ENCODE measurements around the gene PTPRG. TPM values are rescaled to one million over a fixed set of nuclear protein-coding genes. Genes with fewer than 3 reads are reported as not detected.

Gene PTPRG
- total RNA-seq, 1 experiment from 2014 or later, result 0.74 TPM

DNA sequence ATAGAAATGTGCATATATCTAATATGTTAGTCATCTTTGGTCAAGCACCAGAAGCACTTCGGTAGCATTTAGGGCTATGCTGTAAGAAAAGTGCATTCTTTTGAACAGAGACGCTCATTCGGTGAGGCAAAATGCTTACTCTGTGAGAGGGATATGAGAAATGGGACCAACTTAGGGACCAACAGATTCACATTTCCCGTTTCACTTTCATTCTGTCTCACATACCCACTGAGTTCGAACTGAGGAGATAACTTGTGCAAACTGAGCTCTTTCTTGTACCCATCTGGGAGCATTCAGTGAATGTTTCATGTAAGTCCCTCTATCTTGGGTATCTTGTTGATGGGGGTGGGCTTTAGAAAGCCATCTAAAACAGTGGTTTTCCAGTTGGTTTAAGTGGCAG, 676.6 kb downstream of the PTPRG start:
- Histone ChIP-seq H3K36me3 (ENCODE audit: control insufficient read depth, insufficient read depth, low read length) (no peaks in the 10 kb centered on the region), H3K4me1 (ENCODE audit: control insufficient read depth, insufficient read depth, low read length) (no peaks in the 10 kb centered on the region), H3K27ac (ENCODE audit: low read length) (no peak overlapping the region), H3K9me3 (ENCODE audit: control insufficient read depth, insufficient read depth, low read depth, low read length) (no peaks in the 10 kb centered on the region), H3K27me3 (ENCODE audit: control insufficient read depth, insufficient read depth, low read length) (no peaks in the 10 kb centered on the region), H3K4me3 (ENCODE audit: low read depth in 2 of 2, low read length in 2 of 2) (no peak overlapping the region)
- ChIA-PET CTCF (no interaction called here), POLR2A (no interaction called here)
- BruUV-seq (replicated peaks), result no TSS peak
- DNase-seq (ENCODE audit: low read depth, low spot score) (no peak), ATAC-seq (no peak)
- in situ Hi-C loops (cut with HindIII; ENCODE audit: low pct_unique_long_range_greater_than_20kb, low sequenced_read_pairs) (no loop called here), intact Hi-C loops (cut with micrococcal nuclease; ENCODE audit: unreplicated experiment) (no loop called here)
- TF ChIP-seq SIN3A (IDR thresholded peaks at IDR 0.05; ENCODE audit: borderline replicate concordance, insufficient read depth, low read depth, low read length), result no peak
- TF ChIP-seq, protein P1, sequence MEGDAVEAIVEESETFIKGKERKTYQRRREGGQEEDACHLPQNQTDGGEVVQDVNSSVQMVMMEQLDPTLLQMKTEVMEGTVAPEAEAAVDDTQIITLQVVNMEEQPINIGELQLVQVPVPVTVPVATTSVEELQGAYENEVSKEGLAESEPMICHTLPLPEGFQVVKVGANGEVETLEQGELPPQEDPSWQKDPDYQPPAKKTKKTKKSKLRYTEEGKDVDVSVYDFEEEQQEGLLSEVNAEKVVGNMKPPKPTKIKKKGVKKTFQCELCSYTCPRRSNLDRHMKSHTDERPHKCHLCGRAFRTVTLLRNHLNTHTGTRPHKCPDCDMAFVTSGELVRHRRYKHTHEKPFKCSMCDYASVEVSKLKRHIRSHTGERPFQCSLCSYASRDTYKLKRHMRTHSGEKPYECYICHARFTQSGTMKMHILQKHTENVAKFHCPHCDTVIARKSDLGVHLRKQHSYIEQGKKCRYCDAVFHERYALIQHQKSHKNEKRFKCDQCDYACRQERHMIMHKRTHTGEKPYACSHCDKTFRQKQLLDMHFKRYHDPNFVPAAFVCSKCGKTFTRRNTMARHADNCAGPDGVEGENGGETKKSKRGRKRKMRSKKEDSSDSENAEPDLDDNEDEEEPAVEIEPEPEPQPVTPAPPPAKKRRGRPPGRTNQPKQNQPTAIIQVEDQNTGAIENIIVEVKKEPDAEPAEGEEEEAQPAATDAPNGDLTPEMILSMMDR (IDR thresholded peaks at IDR 0.05), result no peak
- TF ChIP-seq REST (IDR thresholded peaks at IDR 0.05; ENCODE audit: insufficient read depth in 1 of 2, low read depth in 2 of 2, low read length in 1 of 2), result no peak
- no peak for TF ChIP-seq POLR2AphosphoS5 (IDR thresholded peaks at IDR 0.05; ENCODE audit: low read depth, low read length)
- TF ChIP-seq TCF7L2 (IDR thresholded peaks at IDR 0.05; ENCODE audit: low read depth, low read length), result no peak

- no peaks in the 10 kb centered on the region for H3K9me3 ChIP-seq (ENCODE audit: control insufficient read depth, insufficient read depth, low read depth, low read length)
- in situ Hi-C loops (cut with HindIII; ENCODE audit: low pct_unique_long_range_greater_than_20kb, low sequenced_read_pairs), result no loop called here
- intact Hi-C loops (cut with micrococcal nuclease; ENCODE audit: unreplicated experiment), result no loop called here
- ATAC-seq, result no peak
- no TSS peak for BruUV-seq (replicated peaks)
- H3K27me3 ChIP-seq (ENCODE audit: control insufficient read depth, insufficient read depth, low read length), result no peaks in the 10 kb centered on the region
- no peaks in the 10 kb centered on the region for H3K4me1 ChIP-seq (ENCODE audit: control insufficient read depth, insufficient read depth, low read length)
- CTCF ChIA-PET, result no interaction called here
- POLR2A ChIA-PET, result no interaction called here
- TF ChIP-seq, protein P1 (IDR thresholded peaks at IDR 0.05), result no peak
- TF ChIP-seq POLR2AphosphoS5 (IDR thresholded peaks at IDR 0.05; ENCODE audit: low read depth, low read length) (no peak), TCF7L2 (IDR thresholded peaks at IDR 0.05; ENCODE audit: low read depth, low read length) (no peak), REST (IDR thresholded peaks at IDR 0.05; ENCODE audit: insufficient read depth in 1 of 2, low read depth in 2 of 2, low read length in 1 of 2) (no peak), SIN3A (IDR thresholded peaks at IDR 0.05; ENCODE audit: borderline replicate concordance, insufficient read depth, low read depth, low read length) (no peak)
- H3K4me3 ChIP-seq (ENCODE audit: low read depth in 2 of 2, low read length in 2 of 2), result no peak overlapping the region
- no peak for DNase-seq (ENCODE audit: low read depth, low spot score)
- H3K36me3 ChIP-seq (ENCODE audit: control insufficient read depth, insufficient read depth, low read length), result no peaks in the 10 kb centered on the region
- H3K27ac ChIP-seq (ENCODE audit: low read length), result no peak overlapping the region
Measured at GRCh38 chr3:62238431-62238830, 677.1 kb downstream of the PTPRG start.

All from Panc1 (cell line).